Keratinocyte (primary cell): ENCODE measurements around the gene SMOC1.

Source experiments
- CTCF ChIP-seq, 3 experiments: IDR thresholded peaks in 1 of 3; conservative IDR thresholded peaks in 1 of 3; optimal IDR thresholded peaks in 1 of 3; 2 replicates in 2 of 3; 3 replicates in 1 of 3; pipeline versions ENCODE3 to v1.5.1; 2011; ENCODE audit warnings: low read length in 3 of 3, mild to moderate bottlenecking in 3 of 3, moderate library complexity in 2 of 3, control low read depth in 1 of 3, inconsistent platforms in 1 of 3; ENCODE audit not compliant: insufficient read depth in 2 of 3; ENCODE audit errors: extremely low read depth in 1 of 3
- EZH2 ChIP-seq: IDR thresholded peaks from one replicate; pipeline ENCODE4 v1.6.1; 2012; ENCODE audit warnings: inconsistent platforms, mild to moderate bottlenecking, low read length, moderate library complexity

GRCh38 chr14:69986336-69986735, 107.1 kb downstream of the SMOC1 start:
- TF ChIP-seq CTCF (optimal IDR thresholded peaks at IDR 0.05 in 1 of 3, IDR thresholded peaks at IDR 0.05 in 1 of 3, conservative IDR thresholded peaks at IDR 0.05 in 1 of 3; ENCODE audit: extremely low read depth in 1 of 3, insufficient read depth in 2 of 3, low read length in 3 of 3) (no peak), EZH2 (no peak)
